OCI-LY1 (cell line): ENCODE data around the gene ADAMTS6.

Source experiments
- H2AFZ ChIP-seq: fragments of 200-600 bp; sonication (generic), shearing (Covaris generic); 2 replicates; pipeline ENCODE4 v1.6.0; 2014; ENCODE audit warnings: antibody characterized with exemption, mild to moderate bottlenecking, low read length
- H3F3A ChIP-seq: fragments of 200-600 bp; sonication (generic), shearing (Covaris generic); 2 replicates; pipeline ENCODE4 v1.6.0; 2014; ENCODE audit warnings: mild to moderate bottlenecking, antibody characterized with exemption, low read length, moderate library complexity; ENCODE audit not compliant: insufficient read depth
- H3K27ac ChIP-seq: fragments of 200-600 bp; sonication (generic); 2 replicates; pipeline ENCODE4 v1.5.1; 2014; ENCODE audit warnings: low read length, mixed run types, mild to moderate bottlenecking, low read depth; ENCODE audit not compliant: poor library complexity, severe bottlenecking
- H3K27me3 ChIP-seq: fragments of 200-600 bp; sonication (generic); 2 replicates; pipeline ENCODE4 v1.6.0; 2014; ENCODE audit warnings: antibody characterized with exemption, mild to moderate bottlenecking, low read length, moderate library complexity; ENCODE audit not compliant: insufficient read depth
- H3K36me3 ChIP-seq: fragments of 200-600 bp; sonication (generic); 2 replicates; pipeline ENCODE4 v1.6.1; 2014; ENCODE audit warnings: mild to moderate bottlenecking, antibody characterized with exemption, low read length, moderate library complexity, mixed read lengths; ENCODE audit not compliant: insufficient read depth
- H3K4me1 ChIP-seq: fragments of 200-600 bp; sonication (generic); 2 replicates; pipeline ENCODE4 v1.5.1; 2014; ENCODE audit warnings: mild to moderate bottlenecking, low read length, moderate library complexity; ENCODE audit not compliant: insufficient read depth, severe bottlenecking
- H3K4me2 ChIP-seq: fragments of 200-600 bp; sonication (generic), shearing (Covaris generic); 2 replicates; pipeline ENCODE4 v1.6.1; 2014; ENCODE audit warnings: low read length
- H3K4me3 ChIP-seq: fragments of 200-600 bp; sonication (generic); 2 replicates; pipeline ENCODE4 v1.5.1; 2014; ENCODE audit warnings: low read length, low read depth, mild to moderate bottlenecking, mixed read lengths; ENCODE audit not compliant: poor library complexity, severe bottlenecking
- H3K79me2 ChIP-seq: fragments of 200-600 bp; shearing (Covaris generic); 2 replicates; pipeline ENCODE4 v1.6.1; 2016; ENCODE audit warnings: mixed run types, low read length, mixed read lengths; ENCODE audit not compliant: insufficient read depth
- H3K9ac ChIP-seq: fragments of 200-600 bp; sonication (generic), shearing (Covaris generic); 2 replicates; pipeline ENCODE4 v1.6.1; 2014; ENCODE audit warnings: mild to moderate bottlenecking, low read length, mixed read lengths
- H3K9me2 ChIP-seq: fragments of 200-600 bp; sonication (generic), shearing (Covaris generic); 2 replicates; pipeline ENCODE4 v1.6.1; 2014; ENCODE audit warnings: low read depth, mild to moderate bottlenecking, low read length, mixed read lengths
- H3K9me3 ChIP-seq: fragments of 200-600 bp; shearing (Covaris generic); 2 replicates; pipeline ENCODE4 v1.6.1; 2014; ENCODE audit warnings: low read length, mixed read lengths
- H4K20me1 ChIP-seq: fragments of 200-600 bp; sonication (generic), shearing (Covaris generic); 2 replicates; pipeline ENCODE4 v1.6.0; 2016; ENCODE audit warnings: mild to moderate bottlenecking, low read length; ENCODE audit not compliant: insufficient read depth
- EZH2 ChIP-seq: fragments of 200-600 bp; sonication (generic), shearing (Covaris generic); IDR thresholded peaks from 2 replicates; pipeline ENCODE4 v1.8.0; 2017; ENCODE audit warnings: borderline replicate concordance, mixed run types, mild to moderate bottlenecking, antibody characterized with exemption, low read length, moderate library complexity, mixed read lengths
- TF ChIP-seq, protein P1 (sequence below): fragments of 200-600 bp; sonication (generic), shearing (Covaris generic); IDR thresholded peaks from 2 replicates; pipeline ENCODE4 v1.5.1; 2017; ENCODE audit warnings: mild to moderate bottlenecking, antibody characterized with exemption, low read length, moderate library complexity, mixed read lengths

Gene ADAMTS6

DNA sequence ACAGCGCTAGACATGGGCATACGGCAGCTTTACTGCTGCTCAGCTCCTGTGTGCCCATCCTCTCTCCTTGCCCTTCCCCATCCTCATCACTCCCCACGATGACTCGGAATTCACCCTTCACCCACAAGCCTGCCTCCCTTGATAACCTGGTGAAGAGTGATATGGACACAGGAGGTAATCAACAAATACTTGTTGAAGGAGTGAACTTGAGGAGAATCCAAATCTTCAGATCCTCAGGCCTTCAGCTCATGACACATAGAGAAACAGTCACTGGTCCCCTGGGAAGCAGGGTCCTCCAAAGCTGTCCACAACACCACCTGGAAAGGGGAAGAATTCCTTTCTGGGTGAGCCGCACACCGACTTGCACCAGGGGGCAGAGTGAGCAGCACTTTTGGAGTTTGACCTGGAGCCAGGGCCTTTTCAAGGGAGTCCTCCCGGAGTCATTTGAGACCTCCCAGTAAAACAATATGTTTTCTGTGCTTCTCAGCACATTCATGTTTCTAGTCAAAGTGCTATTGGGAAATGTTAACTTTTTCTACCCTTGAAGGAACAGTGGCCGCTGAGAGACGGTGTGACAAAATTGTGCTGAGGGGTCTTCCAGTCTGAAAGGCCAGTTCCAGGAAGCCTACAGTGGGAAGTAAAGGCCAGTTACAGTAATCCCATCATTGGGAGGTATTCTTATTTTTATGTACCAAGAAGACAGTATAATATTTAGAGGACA is 380.6 kb downstream of the ADAMTS6 start:
- H3K9me2 ChIP-seq, result no peaks in the 10 kb centered on the region
- TF ChIP-seq EZH2, result no peak
- TF ChIP-seq, protein P1, sequence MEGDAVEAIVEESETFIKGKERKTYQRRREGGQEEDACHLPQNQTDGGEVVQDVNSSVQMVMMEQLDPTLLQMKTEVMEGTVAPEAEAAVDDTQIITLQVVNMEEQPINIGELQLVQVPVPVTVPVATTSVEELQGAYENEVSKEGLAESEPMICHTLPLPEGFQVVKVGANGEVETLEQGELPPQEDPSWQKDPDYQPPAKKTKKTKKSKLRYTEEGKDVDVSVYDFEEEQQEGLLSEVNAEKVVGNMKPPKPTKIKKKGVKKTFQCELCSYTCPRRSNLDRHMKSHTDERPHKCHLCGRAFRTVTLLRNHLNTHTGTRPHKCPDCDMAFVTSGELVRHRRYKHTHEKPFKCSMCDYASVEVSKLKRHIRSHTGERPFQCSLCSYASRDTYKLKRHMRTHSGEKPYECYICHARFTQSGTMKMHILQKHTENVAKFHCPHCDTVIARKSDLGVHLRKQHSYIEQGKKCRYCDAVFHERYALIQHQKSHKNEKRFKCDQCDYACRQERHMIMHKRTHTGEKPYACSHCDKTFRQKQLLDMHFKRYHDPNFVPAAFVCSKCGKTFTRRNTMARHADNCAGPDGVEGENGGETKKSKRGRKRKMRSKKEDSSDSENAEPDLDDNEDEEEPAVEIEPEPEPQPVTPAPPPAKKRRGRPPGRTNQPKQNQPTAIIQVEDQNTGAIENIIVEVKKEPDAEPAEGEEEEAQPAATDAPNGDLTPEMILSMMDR, result peak; percentile 76
- no peak overlapping the region for H2AFZ ChIP-seq
- H3K4me3 ChIP-seq, result no peak overlapping the region
- H3F3A ChIP-seq, result peaks cover 5% of the 10 kb centered on the region; the same call in 1 of the 2 replicates
- H3K27me3 ChIP-seq, result no peaks in the 10 kb centered on the region
- no peak overlapping the region for H3K4me2 ChIP-seq
- H3K9ac ChIP-seq, result no peak overlapping the region
- no peaks in the 10 kb centered on the region for H3K79me2 ChIP-seq
- H3K9me3 ChIP-seq, result no peaks in the 10 kb centered on the region
- H3K27ac ChIP-seq, result no peak overlapping the region
- no peaks in the 10 kb centered on the region for H3K36me3 ChIP-seq
- peaks cover 26% of the 10 kb centered on the region for H3K4me1 ChIP-seq
- no peaks in the 10 kb centered on the region for H4K20me1 ChIP-seq
